OCI-LY7 (cell line): Measurements from ENCODE around the gene MFAP4. TPM values are rescaled to one million over a fixed set of nuclear protein-coding genes. Genes with fewer than 3 reads are reported as not detected.

Source experiments
- BruUV-seq: library from RNA; stranded (reverse); fragments of 400-500 nt; replicated peaks from 2 replicates; lab custom pipeline; 2021; lab: Mats Ljungman, UMichigan
- CTCF ChIA-PET: fragments of 300-600 bp; sonication (Branson Sonifier 250); formaldehyde crosslinking; loops from one replicate; lab custom pipeline; 2022; ENCODE audit warnings: antibody characterized with exemption; ENCODE audit not compliant: unreplicated experiment; lab: Charles Lee
- POLR2A ChIA-PET: fragments of 300-600 bp; sonication (Branson Sonifier 250); formaldehyde crosslinking; loops from one replicate; lab custom pipeline; 2022; ENCODE audit warnings: antibody characterized with exemption; lab: Charles Lee
- DNase-seq: peaks from one replicate; pipeline ENCODE4 v3.0.0-alpha.2; 2015; ENCODE audit warnings: low spot score
- H2AFZ ChIP-seq: fragments of 200-600 bp; sonication (generic), shearing (Covaris generic); 2 replicates; pipeline ENCODE4 v1.6.1; 2014; ENCODE audit warnings: mild to moderate bottlenecking, antibody characterized with exemption, low read length, moderate library complexity
- H3K27ac ChIP-seq: fragments of 200-600 bp; sonication (generic); 2 replicates; pipeline ENCODE4 v1.5.1; 2014; ENCODE audit warnings: mixed run types, low read depth, mild to moderate bottlenecking, moderate library complexity, low read length, inconsistent platforms; ENCODE audit not compliant: poor library complexity, severe bottlenecking
- H3K36me3 ChIP-seq: fragments of 200-600 bp; sonication (generic); 2 replicates; pipeline ENCODE4 v1.6.1; 2014; ENCODE audit warnings: mild to moderate bottlenecking, antibody characterized with exemption, low read length, moderate library complexity, mixed read lengths; ENCODE audit not compliant: insufficient read depth
- H3K4me1 ChIP-seq: fragments of 200-600 bp; sonication (generic); 2 replicates; pipeline ENCODE4 v1.5.1; 2014; ENCODE audit warnings: mild to moderate bottlenecking, low read length; ENCODE audit not compliant: insufficient read depth, poor library complexity, severe bottlenecking
- H3K4me2 ChIP-seq: fragments of 200-600 bp; sonication (generic); 2 replicates; pipeline ENCODE4 v1.6.1; 2014; ENCODE audit warnings: mild to moderate bottlenecking, low read length
- H3K4me3 ChIP-seq: fragments of 200-600 bp; sonication (generic); 2 replicates; pipeline ENCODE4 v1.5.1; 2014; ENCODE audit warnings: mild to moderate bottlenecking, low read depth, low read length; ENCODE audit not compliant: poor library complexity, severe bottlenecking
- H3K79me2 ChIP-seq: fragments of 200-600 bp; sonication (generic); 2 replicates; pipeline ENCODE4 v1.6.1; 2016; ENCODE audit warnings: low read depth, mild to moderate bottlenecking, low read length, moderate library complexity, mixed read lengths; ENCODE audit not compliant: insufficient read depth
- H3K9me2 ChIP-seq: fragments of 200-600 bp; sonication (generic); 2 replicates; pipeline ENCODE4 v1.6.1; 2016; ENCODE audit warnings: mild to moderate bottlenecking, low read length, mixed read lengths; ENCODE audit not compliant: insufficient read depth
- H3K9me3 ChIP-seq: fragments of 200-600 bp; sonication (generic); 2 replicates; pipeline ENCODE4 v1.6.1; 2014; ENCODE audit warnings: mild to moderate bottlenecking, mixed run types, low read length, mixed read lengths
- H4K20me1 ChIP-seq: fragments of 200-600 bp; sonication (generic); 2 replicates; pipeline ENCODE4 v1.6.1; 2014; ENCODE audit warnings: mild to moderate bottlenecking, antibody characterized with exemption, low read length, moderate library complexity, mixed read lengths; ENCODE audit not compliant: insufficient read depth
- EZH2phosphoT487 ChIP-seq: fragments of 200-600 bp; sonication (generic); IDR thresholded peaks from 2 replicates; pipeline ENCODE4 v1.6.1; 2018; ENCODE audit warnings: low read depth, borderline replicate concordance, mild to moderate bottlenecking, mixed run types, antibody characterized with exemption, low read length, moderate library complexity, mixed read lengths
- intact Hi-C: fragments of 100-400 bp; cut with micrococcal nuclease; formaldehyde crosslinking; loops from one replicate; pipeline ENCODE4 v1.10.0; 2022; ENCODE audit not compliant: unreplicated experiment
- total RNA-seq, 2 experiments: library from RNA; depleted of rRNA in 1 of 2; stranded (reverse); fragments of >200 nt in 1 of 2; shearing (Covaris generic) in 1 of 2; gene quantifications; 2 replicates each; pipeline ENCODE4 v1.2.3, GENCODE V29; 2014 to 2022
- TF ChIP-seq, protein P1 (sequence below): fragments of 200-600 bp; sonication (generic); conservative IDR thresholded peaks from 2 replicates; pipeline ENCODE4 v1.5.1; 2014; ENCODE audit warnings: mild to moderate bottlenecking, antibody characterized with exemption, low read length, moderate library complexity, mixed read lengths

Gene MFAP4
- total RNA-seq, 2 experiments from 2014 or later, result 0.65 TPM; not detected in 1

GRCh38 chr17:19384723-19385391, 2.1 kb downstream of the MFAP4 start:
- no peaks in the 10 kb centered on the region for H3K9me3 ChIP-seq
- H4K20me1 ChIP-seq, result no peaks in the 10 kb centered on the region
- no peak overlapping the region for H3K4me2 ChIP-seq
- ChIA-PET POLR2A (interaction anchor here (1.2 kb wide), 1 partner anchor 9 kb away, joined by 3 read pairs; no protein-coding TSS in a partner anchor), CTCF (no interaction called here)
- no TSS peak for BruUV-seq
- H3K36me3 ChIP-seq, result peaks cover 29% of the 10 kb centered on the region; the same call in 1 of the 2 replicates
- no peaks in the 10 kb centered on the region for H3K79me2 ChIP-seq
- intact Hi-C loops, result no loop called here
- DNase-seq, result no peak
- TF ChIP-seq EZH2phosphoT487, result no peak
- TF ChIP-seq, protein P1, sequence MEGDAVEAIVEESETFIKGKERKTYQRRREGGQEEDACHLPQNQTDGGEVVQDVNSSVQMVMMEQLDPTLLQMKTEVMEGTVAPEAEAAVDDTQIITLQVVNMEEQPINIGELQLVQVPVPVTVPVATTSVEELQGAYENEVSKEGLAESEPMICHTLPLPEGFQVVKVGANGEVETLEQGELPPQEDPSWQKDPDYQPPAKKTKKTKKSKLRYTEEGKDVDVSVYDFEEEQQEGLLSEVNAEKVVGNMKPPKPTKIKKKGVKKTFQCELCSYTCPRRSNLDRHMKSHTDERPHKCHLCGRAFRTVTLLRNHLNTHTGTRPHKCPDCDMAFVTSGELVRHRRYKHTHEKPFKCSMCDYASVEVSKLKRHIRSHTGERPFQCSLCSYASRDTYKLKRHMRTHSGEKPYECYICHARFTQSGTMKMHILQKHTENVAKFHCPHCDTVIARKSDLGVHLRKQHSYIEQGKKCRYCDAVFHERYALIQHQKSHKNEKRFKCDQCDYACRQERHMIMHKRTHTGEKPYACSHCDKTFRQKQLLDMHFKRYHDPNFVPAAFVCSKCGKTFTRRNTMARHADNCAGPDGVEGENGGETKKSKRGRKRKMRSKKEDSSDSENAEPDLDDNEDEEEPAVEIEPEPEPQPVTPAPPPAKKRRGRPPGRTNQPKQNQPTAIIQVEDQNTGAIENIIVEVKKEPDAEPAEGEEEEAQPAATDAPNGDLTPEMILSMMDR, result no peak
- H2AFZ ChIP-seq, result no peak overlapping the region
- no peak overlapping the region for H3K27ac ChIP-seq
- no peaks in the 10 kb centered on the region for H3K9me2 ChIP-seq
- peaks cover 11% of the 10 kb centered on the region for H3K4me1 ChIP-seq
- no peak overlapping the region for H3K4me3 ChIP-seq

GRCh38 chr17:19383681-19384470, 3.1 kb downstream of the MFAP4 start:
- ChIA-PET POLR2A (no interaction called here), CTCF (interaction anchor here (0.6 kb wide), 1 partner anchor 385 kb away, joined by 3 read pairs; no protein-coding TSS in a partner anchor)
- H2AFZ ChIP-seq, result no peak overlapping the region
- TF ChIP-seq, protein P1, result no peak
- no peak for TF ChIP-seq EZH2phosphoT487
- H3K36me3 ChIP-seq, result peaks cover 33% of the 10 kb centered on the region; the same call in 1 of the 2 replicates
- H3K4me2 ChIP-seq, result no peak overlapping the region
- H3K4me1 ChIP-seq, result peaks cover 15% of the 10 kb centered on the region
- no peaks in the 10 kb centered on the region for H3K9me2 ChIP-seq
- intact Hi-C loops, result no loop called here
- H4K20me1 ChIP-seq, result no peaks in the 10 kb centered on the region
- no peak overlapping the region for H3K4me3 ChIP-seq
- BruUV-seq, result no TSS peak
- DNase-seq, result no peak
- no peaks in the 10 kb centered on the region for H3K79me2 ChIP-seq
- H3K27ac ChIP-seq, result no peak overlapping the region
- no peaks in the 10 kb centered on the region for H3K9me3 ChIP-seq
